ENCODE measurements around the gene PCDHB8. TPM values are rescaled to one million over a fixed set of nuclear protein-coding genes. Genes with fewer than 3 reads are reported as not detected.
"Not testable (repeated sequence)": the region's sequence is repeated elsewhere in the genome, so short reads cannot be mapped to it uniquely, and the experiment has no call there.

Gene PCDHB8
- total RNA-seq, 1 donor from 2014 or later = 4.5 TPM

DNA sequence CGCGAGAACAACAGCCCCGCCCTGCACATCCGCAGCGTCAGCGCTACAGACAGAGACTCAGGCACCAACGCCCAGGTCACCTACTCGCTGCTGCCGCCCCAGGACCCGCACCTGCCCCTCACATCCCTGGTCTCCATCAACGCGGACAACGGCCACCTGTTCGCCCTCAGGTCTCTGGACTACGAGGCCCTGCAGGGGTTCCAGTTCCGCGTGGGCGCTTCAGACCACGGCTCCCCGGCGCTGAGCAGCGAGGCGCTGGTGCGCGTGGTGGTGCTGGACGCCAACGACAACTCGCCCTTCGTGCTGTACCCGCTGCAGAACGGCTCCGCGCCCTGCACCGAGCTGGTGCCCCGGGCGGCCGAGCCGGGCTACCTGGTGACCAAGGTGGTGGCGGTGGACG is 37.9 kb downstream of the PCDHB8 start:
- ATAC-seq; intact Hi-C loops (cut with DNase I); DNase-seq (ENCODE audit: low spot score): not testable (repeated sequence)

DNA sequence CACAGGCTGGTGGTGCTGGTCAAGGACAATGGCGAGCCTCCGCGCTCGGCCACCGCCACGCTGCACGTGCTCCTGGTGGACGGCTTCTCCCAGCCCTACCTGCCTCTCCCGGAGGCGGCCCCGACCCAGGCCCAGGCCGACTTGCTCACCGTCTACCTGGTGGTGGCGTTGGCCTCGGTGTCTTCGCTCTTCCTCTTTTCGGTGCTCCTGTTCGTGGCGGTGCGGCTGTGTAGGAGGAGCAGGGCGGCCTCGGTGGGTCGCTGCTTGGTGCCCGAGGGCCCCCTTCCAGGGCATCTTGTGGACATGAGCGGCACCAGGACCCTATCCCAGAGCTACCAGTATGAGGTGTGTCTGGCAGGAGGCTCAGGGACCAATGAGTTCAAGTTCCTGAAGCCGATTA is 38.4 kb downstream of the PCDHB8 start:
- DNase-seq (ENCODE audit: low spot score); ATAC-seq; intact Hi-C loops (cut with DNase I): not testable (repeated sequence)

DNA sequence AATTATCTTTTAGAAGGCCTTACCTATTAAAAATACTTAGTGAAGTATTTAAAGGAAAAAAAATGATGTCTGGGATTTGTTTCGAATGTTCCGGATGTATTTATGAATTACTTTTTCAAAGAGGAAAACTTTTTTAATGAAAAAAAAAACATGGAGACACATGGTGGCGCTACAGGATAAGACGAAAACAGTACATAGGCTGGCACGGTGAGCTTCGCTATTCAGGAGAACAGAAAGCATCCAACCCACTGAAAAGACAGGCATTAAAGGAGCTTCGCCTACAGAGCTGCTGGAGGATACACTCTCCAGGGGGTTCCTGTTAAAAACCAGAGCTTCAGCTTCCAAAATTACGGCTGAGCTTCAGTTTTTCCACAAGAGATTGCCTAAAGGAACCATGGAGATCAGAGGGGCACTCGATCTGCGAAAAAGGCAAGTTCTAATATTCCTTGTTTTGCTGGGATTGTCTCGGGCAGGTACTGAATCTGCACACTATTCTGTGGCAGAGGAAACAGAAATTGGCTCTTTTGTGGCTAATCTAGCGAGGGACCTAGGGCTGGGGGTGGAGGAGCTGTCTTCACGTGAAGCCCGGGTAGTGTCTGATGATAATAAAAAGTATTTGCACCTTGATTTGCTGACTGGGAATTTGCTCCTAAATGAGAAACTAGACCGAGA is 45.7 kb downstream of the PCDHB8 start, which contains the start of gene PCDHB14:
Gene PCDHB14 (plus strand): TSS at position 232 of the 672 bp plus-strand sequence. CDS start 163 bp downstream, at position 395.
- intact Hi-C loops (cut with DNase I) = no loop called here
- ATAC-seq (no peak), DNase-seq (ENCODE audit: low spot score) (no peak)

- ATAC-seq; intact Hi-C loops (cut with DNase I); DNase-seq (ENCODE audit: low spot score): not testable (repeated sequence)
These were observed 47.3 kb downstream of the PCDHB8 start for GRCh38 chr5:141224844-141225243.

DNA sequence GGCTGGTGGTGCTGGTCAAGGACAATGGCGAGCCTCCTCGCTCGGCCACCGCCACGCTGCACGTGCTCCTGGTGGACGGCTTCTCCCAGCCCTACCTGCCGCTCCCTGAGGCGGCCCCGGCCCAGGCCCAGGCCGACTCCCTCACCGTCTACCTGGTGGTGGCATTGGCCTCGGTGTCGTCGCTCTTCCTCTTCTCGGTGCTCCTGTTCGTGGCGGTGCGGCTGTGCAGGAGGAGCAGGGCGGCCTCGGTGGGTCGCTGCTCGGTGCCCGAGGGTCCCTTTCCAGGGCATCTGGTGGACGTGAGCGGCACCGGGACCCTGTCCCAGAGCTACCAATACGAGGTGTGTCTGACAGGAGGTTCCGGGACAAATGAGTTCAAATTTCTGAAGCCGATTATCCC is 47.8 kb downstream of the PCDHB8 start:
- not testable (repeated sequence) for DNase-seq (ENCODE audit: low spot score); ATAC-seq

More for the DNA sequence above, 47.8 kb downstream of the PCDHB8 start:
- intact Hi-C loops (cut with DNase I) = not testable (repeated sequence)

Other genes starting within 250 kb of the PCDHB8 start
- gene PCDHAC2, start 211.3 kb upstream of the PCDHB8 start, total RNA-seq = 2.4 TPM
- 0.09 TPM for gene PCDHB1, start 126.4 kb upstream of the PCDHB8 start, total RNA-seq
- gene PCDHB2, start 83.2 kb upstream of the PCDHB8 start, total RNA-seq = 3.8 TPM
- gene PCDHB3, start 77.3 kb upstream of the PCDHB8 start, total RNA-seq = 4.5 TPM
- gene PCDHB4, start 56.0 kb upstream of the PCDHB8 start, total RNA-seq = 12.2 TPM
- gene PCDHB5, start 42.6 kb upstream of the PCDHB8 start, total RNA-seq = 4.4 TPM
- gene PCDHB6, start 27.7 kb upstream of the PCDHB8 start, total RNA-seq = 2.4 TPM
- gene PCDHB7, start 5.1 kb upstream of the PCDHB8 start, total RNA-seq = 5.0 TPM
- gene PCDHB16, start 4.6 kb downstream of the PCDHB8 start, total RNA-seq = 9.5 TPM
- 3.7 TPM for gene PCDHB9, start 9.4 kb downstream of the PCDHB8 start, total RNA-seq
- 5.3 TPM for gene PCDHB10, start 14.6 kb downstream of the PCDHB8 start, total RNA-seq
- gene PCDHB11, start 21.8 kb downstream of the PCDHB8 start, total RNA-seq = 9.9 TPM
- 6.6 TPM for gene PCDHB12, start 30.9 kb downstream of the PCDHB8 start, total RNA-seq
- 4.9 TPM for gene PCDHB13, start 36.1 kb downstream of the PCDHB8 start, total RNA-seq
- 5.3 TPM for gene PCDHB14, start 45.6 kb downstream of the PCDHB8 start, total RNA-seq
- 7.3 TPM for gene PCDHB15, start 67.6 kb downstream of the PCDHB8 start, total RNA-seq
- gene SLC25A2, start 126.3 kb downstream of the PCDHB8 start, total RNA-seq = 1.4 TPM
- gene TAF7, start 143.0 kb downstream of the PCDHB8 start, total RNA-seq = 84.3 TPM
- 1.4 TPM for gene PCDHGA1, start 152.7 kb downstream of the PCDHB8 start, total RNA-seq
- gene PCDHGA2, start 161.0 kb downstream of the PCDHB8 start, total RNA-seq = 13.5 TPM
- 6.7 TPM for gene PCDHGA3, start 166.0 kb downstream of the PCDHB8 start, total RNA-seq
- gene PCDHGB1, start 172.3 kb downstream of the PCDHB8 start, total RNA-seq = 7.8 TPM
- 10.6 TPM for gene PCDHGA4, start 177.2 kb downstream of the PCDHB8 start, total RNA-seq
- gene PCDHGB2, start 182.2 kb downstream of the PCDHB8 start, total RNA-seq = 10.2 TPM
- 8.8 TPM for gene PCDHGA5, start 186.4 kb downstream of the PCDHB8 start, total RNA-seq
- gene PCDHGB3, start 192.5 kb downstream of the PCDHB8 start, total RNA-seq = 9.7 TPM
- gene PCDHGA6, start 196.1 kb downstream of the PCDHB8 start, total RNA-seq = 10.3 TPM
- gene PCDHGA7, start 205.0 kb downstream of the PCDHB8 start, total RNA-seq = 7.3 TPM
- 9.0 TPM for gene PCDHGB4, start 209.9 kb downstream of the PCDHB8 start, total RNA-seq
- gene PCDHGA8, start 214.8 kb downstream of the PCDHB8 start, total RNA-seq = 5.3 TPM
- gene PCDHGB5, start 220.2 kb downstream of the PCDHB8 start, total RNA-seq = 16.3 TPM
- 10.7 TPM for gene PCDHGA9, start 225.0 kb downstream of the PCDHB8 start, total RNA-seq
- 12.4 TPM for gene PCDHGB6, start 230.2 kb downstream of the PCDHB8 start, total RNA-seq
- gene PCDHGA10, start 235.2 kb downstream of the PCDHB8 start, total RNA-seq = 8.9 TPM
- 18.9 TPM for gene PCDHGB7, start 239.9 kb downstream of the PCDHB8 start, total RNA-seq
- 7.8 TPM for gene PCDHGA11, start 243.3 kb downstream of the PCDHB8 start, total RNA-seq